Measurements from ENCODE around the gene SPAG6.

GRCh38 chr10:22426653-22427052 is 81.4 kb downstream of the SPAG6 start:
- no peak for TF ChIP-seq CTCF (tag by site-specific recombination; IDR thresholded peaks at IDR 0.05)
- no peak for TF ChIP-seq PBX3 (CRISPR knock-in tag; IDR thresholded peaks at IDR 0.05)
- no peak for TF ChIP-seq MEIS1 (CRISPR knock-in tag; IDR thresholded peaks at IDR 0.05; ENCODE audit: borderline replicate concordance)
- TF ChIP-seq ZNF488 (tag by site-specific recombination; IDR thresholded peaks at IDR 0.05), result no peak
- TF ChIP-seq ZNF76 (tag by site-specific recombination; IDR thresholded peaks at IDR 0.05; ENCODE audit: borderline replicate concordance, low read depth), result no peak
- no peak for TF ChIP-seq REST (tag by site-specific recombination; IDR thresholded peaks at IDR 0.05)
- TF ChIP-seq ZNF302 (tag by site-specific recombination; IDR thresholded peaks at IDR 0.05; ENCODE audit: low read depth), result no peak

All from HEK293 (cell line).